ENCODE results near the gene ADGRG3.

DNA sequence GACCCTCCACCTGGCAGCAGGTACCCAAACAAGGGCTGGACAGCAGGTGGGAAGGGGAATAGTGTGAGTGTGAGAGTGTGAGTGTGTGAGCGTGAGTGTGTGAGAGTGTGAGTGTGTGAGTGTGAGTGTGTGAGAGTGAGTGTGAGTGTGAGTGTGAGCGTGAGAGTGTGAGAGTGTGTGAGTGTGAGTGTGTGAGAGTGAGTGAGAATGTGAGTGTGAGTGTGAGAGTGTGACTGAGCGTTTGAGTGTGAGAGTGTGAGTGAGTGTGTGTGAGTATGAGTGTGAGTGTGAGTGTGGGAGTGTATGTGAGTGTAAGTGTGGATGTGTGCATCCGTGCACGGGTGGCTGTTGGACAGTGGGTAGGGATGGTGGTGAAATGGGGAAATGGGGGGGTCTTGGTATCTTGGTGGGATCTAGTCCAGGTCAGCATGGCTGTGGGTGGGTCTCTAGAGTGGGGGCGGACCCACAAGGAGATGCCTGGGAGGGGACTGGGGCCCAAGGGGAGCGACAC lies 39.3 kb upstream of the ADGRG3 start:
- TF ChIP-seq ATF3 (IDR thresholded peaks at IDR 0.05; ENCODE audit: insufficient read depth, low read depth, low read length), result no peak
- TF ChIP-seq POLR2AphosphoS5 (IDR thresholded peaks at IDR 0.05; ENCODE audit: low read depth, low read length), result no peak
- TF ChIP-seq JUND (IDR thresholded peaks at IDR 0.05; ENCODE audit: low read length), result no peak
- TF ChIP-seq, protein P1, sequence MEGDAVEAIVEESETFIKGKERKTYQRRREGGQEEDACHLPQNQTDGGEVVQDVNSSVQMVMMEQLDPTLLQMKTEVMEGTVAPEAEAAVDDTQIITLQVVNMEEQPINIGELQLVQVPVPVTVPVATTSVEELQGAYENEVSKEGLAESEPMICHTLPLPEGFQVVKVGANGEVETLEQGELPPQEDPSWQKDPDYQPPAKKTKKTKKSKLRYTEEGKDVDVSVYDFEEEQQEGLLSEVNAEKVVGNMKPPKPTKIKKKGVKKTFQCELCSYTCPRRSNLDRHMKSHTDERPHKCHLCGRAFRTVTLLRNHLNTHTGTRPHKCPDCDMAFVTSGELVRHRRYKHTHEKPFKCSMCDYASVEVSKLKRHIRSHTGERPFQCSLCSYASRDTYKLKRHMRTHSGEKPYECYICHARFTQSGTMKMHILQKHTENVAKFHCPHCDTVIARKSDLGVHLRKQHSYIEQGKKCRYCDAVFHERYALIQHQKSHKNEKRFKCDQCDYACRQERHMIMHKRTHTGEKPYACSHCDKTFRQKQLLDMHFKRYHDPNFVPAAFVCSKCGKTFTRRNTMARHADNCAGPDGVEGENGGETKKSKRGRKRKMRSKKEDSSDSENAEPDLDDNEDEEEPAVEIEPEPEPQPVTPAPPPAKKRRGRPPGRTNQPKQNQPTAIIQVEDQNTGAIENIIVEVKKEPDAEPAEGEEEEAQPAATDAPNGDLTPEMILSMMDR (IDR thresholded peaks at IDR 0.05; ENCODE audit: control extremely low read depth in 1 of 3, insufficient read depth in 1 of 3, low read depth in 1 of 3, low read length in 3 of 3), result no peak
- TF ChIP-seq POLR2A (IDR thresholded peaks at IDR 0.05; ENCODE audit: control extremely low read depth in 1 of 2, low read depth in 2 of 2, low read length in 2 of 2), result no peak
- TF ChIP-seq ATF2 (IDR thresholded peaks at IDR 0.05; ENCODE audit: low read length), result no peak
- TF ChIP-seq EZH2 (IDR thresholded peaks at IDR 0.05; ENCODE audit: low read depth, low read length, severe bottlenecking), result no peak
- no peak for TF ChIP-seq BACH1 (IDR thresholded peaks at IDR 0.05; ENCODE audit: low read length)
- no peak for TF ChIP-seq EGR1 (IDR thresholded peaks at IDR 0.05; ENCODE audit: borderline replicate concordance, low read depth, low read length)
- TF ChIP-seq ZNF274 (IDR thresholded peaks at IDR 0.05; ENCODE audit: borderline replicate concordance, extremely low read depth, low read length), result no peak
- no peak for TF ChIP-seq USF2 (IDR thresholded peaks at IDR 0.05; ENCODE audit: low read length)
